RWPE2 (cell line): ENCODE data around the gene GMPR.

Experiments used
- ATAC-seq: fragments of 200-7000 bp; cut with Tn5 transposase; 3 replicates; pipeline ENCODE4 v1.9.1; 2021; ENCODE audit warnings: low read depth
- DNase-seq: peaks from one replicate; pipeline ENCODE4 v3.0.0-alpha.2; 2020; ENCODE audit warnings: low spot score
- H3K27ac ChIP-seq: fragments of 450-650 bp; 2 replicates; pipeline ENCODE4 v1.5.1; 2017; ENCODE audit warnings: mild to moderate bottlenecking; ENCODE audit not compliant: poor library complexity, severe bottlenecking
- H3K27me3 ChIP-seq: fragments of 250-450 bp; sonication (Bioruptor Pico); 2 replicates; pipeline ENCODE4 v1.5.1; 2021; ENCODE audit warnings: mild to moderate bottlenecking, moderate library complexity; ENCODE audit not compliant: insufficient read depth, poor library complexity, severe bottlenecking
- H3K36me3 ChIP-seq: fragments of 250-450 bp; sonication (Bioruptor Pico); 2 replicates; pipeline ENCODE4 v1.5.1; 2020; ENCODE audit warnings: low read depth, mild to moderate bottlenecking, moderate library complexity
- H3K4me1 ChIP-seq: fragments of 250-450 bp; sonication (Bioruptor Pico); 2 replicates; pipeline ENCODE4 v1.5.1; 2021; ENCODE audit warnings: mild to moderate bottlenecking, moderate library complexity; ENCODE audit not compliant: insufficient read depth, poor library complexity, severe bottlenecking
- H3K4me3 ChIP-seq: fragments of 250-450 bp; sonication (Bioruptor Pico); 2 replicates; pipeline ENCODE4 v1.5.1; 2021; ENCODE audit warnings: mild to moderate bottlenecking, moderate library complexity; ENCODE audit not compliant: severe bottlenecking
- H3K9me3 ChIP-seq: fragments of 250-450 bp; sonication (Bioruptor Pico); 2 replicates; pipeline ENCODE4 v1.5.1; 2021; ENCODE audit warnings: mild to moderate bottlenecking, moderate library complexity; ENCODE audit not compliant: severe bottlenecking
- TF ChIP-seq, protein P1 (sequence below): fragments of 450-650 bp; IDR thresholded peaks from one replicate; pipeline ENCODE4 v1.5.1; 2017; ENCODE audit warnings: mild to moderate bottlenecking, moderate library complexity; ENCODE audit not compliant: poor library complexity, severe bottlenecking

GMPR gene

DNA sequence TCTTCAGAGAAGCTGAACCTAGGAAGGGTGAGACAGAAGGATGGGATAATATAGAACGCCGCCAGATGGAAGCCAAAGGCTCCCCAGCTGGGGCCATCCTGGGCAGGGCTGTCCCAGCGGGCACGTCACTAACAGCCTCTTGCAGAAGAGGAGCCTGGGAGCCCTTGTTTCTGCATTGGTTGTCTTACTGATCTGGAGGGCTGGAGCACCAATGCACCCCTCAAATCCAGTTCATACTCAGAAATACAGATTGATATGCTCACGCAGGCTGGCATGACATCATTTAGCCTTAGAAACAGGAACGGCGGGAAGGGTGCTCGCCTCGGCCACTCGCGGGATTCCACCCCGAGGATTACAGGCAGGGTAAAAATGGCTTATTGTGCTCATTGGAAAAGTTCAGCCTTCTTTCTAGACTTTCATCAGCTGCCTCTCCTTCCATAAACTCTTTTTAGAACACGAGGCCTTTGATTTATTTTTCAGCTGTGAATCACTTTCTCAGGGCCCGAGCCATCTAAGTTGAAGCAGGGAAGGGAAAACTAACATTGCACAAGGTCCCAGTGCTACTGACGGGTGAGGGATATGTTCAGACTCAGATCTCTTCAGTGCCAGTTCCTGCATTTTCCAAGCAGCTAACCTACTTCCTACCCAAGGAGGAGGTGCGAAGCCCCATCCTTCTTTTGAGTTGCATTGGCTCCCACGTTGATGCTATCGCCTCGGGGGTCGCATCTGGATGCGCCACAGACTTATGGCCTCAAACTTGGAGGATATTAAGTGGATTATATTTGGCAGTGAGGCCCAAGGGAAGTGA is 82.3 kb downstream of the GMPR start:
- Histone ChIP-seq H3K36me3 (no peaks in the 10 kb centered on the region), H3K4me1 (peaks cover 25% of the 10 kb centered on the region), H3K27ac (peak overlapping the region; percentile 12), H3K4me3 (no peak overlapping the region), H3K9me3 (no peaks in the 10 kb centered on the region), H3K27me3 (no peaks in the 10 kb centered on the region)
- no peak for ATAC-seq
- TF ChIP-seq, protein P1, sequence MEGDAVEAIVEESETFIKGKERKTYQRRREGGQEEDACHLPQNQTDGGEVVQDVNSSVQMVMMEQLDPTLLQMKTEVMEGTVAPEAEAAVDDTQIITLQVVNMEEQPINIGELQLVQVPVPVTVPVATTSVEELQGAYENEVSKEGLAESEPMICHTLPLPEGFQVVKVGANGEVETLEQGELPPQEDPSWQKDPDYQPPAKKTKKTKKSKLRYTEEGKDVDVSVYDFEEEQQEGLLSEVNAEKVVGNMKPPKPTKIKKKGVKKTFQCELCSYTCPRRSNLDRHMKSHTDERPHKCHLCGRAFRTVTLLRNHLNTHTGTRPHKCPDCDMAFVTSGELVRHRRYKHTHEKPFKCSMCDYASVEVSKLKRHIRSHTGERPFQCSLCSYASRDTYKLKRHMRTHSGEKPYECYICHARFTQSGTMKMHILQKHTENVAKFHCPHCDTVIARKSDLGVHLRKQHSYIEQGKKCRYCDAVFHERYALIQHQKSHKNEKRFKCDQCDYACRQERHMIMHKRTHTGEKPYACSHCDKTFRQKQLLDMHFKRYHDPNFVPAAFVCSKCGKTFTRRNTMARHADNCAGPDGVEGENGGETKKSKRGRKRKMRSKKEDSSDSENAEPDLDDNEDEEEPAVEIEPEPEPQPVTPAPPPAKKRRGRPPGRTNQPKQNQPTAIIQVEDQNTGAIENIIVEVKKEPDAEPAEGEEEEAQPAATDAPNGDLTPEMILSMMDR = no peak
- no peak for DNase-seq

DNA sequence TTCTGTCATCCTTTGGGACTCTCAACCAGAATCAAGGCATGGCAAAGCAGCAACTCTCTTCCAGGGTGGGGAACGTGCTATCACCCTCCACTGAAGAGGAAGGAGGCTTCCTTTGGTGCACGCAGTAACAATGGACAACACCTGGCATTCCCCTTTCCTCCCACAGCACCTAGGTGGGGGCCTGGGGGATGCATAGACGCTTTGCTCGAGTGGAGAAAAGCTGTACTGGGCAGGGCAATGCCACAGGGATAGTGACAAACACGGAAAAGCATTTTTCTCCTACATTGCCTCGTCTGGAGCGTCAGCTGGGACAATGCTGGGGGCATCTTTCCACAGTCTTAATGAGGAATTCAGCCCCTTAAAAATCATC is 82.9 kb downstream of the GMPR start:
- Histone ChIP-seq H3K9me3 (no peaks in the 10 kb centered on the region), H3K36me3 (no peaks in the 10 kb centered on the region), H3K27ac (no peak overlapping the region), H3K4me1 (peaks cover 25% of the 10 kb centered on the region), H3K4me3 (no peak overlapping the region), H3K27me3 (no peaks in the 10 kb centered on the region)
- DNase-seq = no peak
- TF ChIP-seq, protein P1 = no peak
- no peak for ATAC-seq

DNA sequence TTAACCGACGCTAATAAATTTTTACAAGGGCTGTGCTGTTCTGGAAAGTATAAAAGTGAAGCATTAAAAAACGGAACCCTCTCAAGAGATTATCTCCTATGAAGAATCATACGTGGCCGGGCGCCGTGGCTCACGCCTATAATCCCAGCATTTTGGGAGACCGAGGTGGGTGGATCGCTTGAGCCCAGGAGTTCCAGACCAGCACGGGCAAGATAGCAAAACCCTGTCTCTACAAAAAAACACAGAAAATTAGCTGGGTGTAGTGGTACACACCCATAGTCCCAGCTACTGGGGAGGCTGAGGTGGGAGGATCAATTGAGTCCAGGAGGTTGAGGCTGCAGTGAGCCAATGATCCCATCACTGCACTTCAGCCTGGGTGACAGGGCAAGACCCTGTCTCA is 83.4 kb downstream of the GMPR start:
- TF ChIP-seq, protein P1 = no peak
- no peak for ATAC-seq
- DNase-seq = no peak
- Histone ChIP-seq H3K27me3 (no peaks in the 10 kb centered on the region), H3K4me1 (peaks cover 25% of the 10 kb centered on the region), H3K9me3 (no peaks in the 10 kb centered on the region), H3K4me3 (no peak overlapping the region), H3K27ac (no peak overlapping the region), H3K36me3 (no peaks in the 10 kb centered on the region)

DNA sequence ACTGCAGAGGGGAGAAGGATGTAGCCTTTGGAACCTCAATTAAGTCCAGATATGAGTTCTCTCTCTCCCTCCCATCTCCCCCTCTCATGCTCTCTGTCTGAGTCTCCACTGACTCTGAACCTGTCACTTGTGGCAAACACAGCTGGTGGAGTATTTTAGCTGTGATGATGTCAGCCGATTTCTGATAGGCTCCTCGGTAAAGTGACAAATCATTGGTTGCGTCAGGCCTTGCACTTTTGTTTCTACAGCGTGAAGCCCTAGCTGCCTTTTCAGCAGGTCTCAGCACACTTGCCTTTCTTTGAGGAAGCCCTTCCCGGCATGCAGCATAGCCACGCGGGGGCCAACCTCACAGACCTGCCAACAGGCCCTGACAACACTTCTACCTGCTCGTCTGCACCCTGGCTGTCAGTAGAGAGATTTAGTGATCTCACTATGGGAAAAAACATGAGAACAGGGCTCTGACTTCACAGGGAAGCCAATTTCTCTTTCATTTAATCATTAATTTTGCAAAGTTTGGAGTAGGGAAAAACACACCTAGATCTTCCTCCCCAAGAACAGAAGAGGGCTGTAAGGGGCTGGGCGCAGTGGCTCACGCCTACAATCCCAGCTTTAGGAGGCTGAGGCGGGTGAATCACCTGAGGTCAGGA is 84.4 kb downstream of the GMPR start:
- H3K36me3 ChIP-seq = no peaks in the 10 kb centered on the region
- H3K9me3 ChIP-seq = no peaks in the 10 kb centered on the region
- peaks cover 25% of the 10 kb centered on the region for H3K4me1 ChIP-seq
- no peak overlapping the region for H3K27ac ChIP-seq
- DNase-seq = no peak
- no peak overlapping the region for H3K4me3 ChIP-seq
- no peaks in the 10 kb centered on the region for H3K27me3 ChIP-seq
- TF ChIP-seq, protein P1 = no peak
- peak; percentile 54 for ATAC-seq

DNA sequence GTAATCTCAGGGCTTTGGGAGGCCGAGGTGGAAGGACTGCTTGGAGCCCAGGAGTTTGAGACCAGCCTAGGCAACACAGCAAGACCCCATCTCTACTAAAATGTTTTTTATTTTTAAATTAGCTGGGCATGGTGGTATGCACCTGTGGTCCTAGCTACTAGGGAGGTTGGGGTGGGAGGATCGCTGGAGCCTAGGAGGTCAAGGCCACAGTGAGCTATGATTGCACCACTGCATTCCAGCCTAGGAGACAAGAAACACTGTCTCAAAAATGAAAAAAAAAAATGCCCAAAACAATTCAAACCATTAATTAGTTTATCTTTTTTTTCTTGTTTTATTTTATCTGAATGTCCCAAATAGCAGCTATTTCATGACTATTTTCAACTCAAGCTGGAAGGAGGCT is 85.8 kb downstream of the GMPR start:
- Histone ChIP-seq H3K4me3 (no peak overlapping the region), H3K9me3 (no peaks in the 10 kb centered on the region), H3K27me3 (no peaks in the 10 kb centered on the region), H3K4me1 (peaks cover 23% of the 10 kb centered on the region), H3K36me3 (no peaks in the 10 kb centered on the region), H3K27ac (no peak overlapping the region)
- TF ChIP-seq, protein P1 = no peak
- no peak for DNase-seq
- no peak for ATAC-seq
